NK-92 treated with Interleukin-12 subunit alpha and Interleukin-12 subunit beta, amount 100 ng/mL, for 24 hours (cell line): ENCODE results near the gene RBPJL.
A peak's percentile ranks its signal among the peaks of the same experiment; 100 is the strongest.
"Not testable (repeated sequence)": the region's sequence is repeated elsewhere in the genome, so short reads cannot be mapped to it uniquely, and the experiment has no call there.

ENCODE experiments used
- DNase-seq: peaks from one replicate; lab custom pipeline; 2025; lab: John Stamatoyannopoulos, UW

Gene RBPJL

DNA sequence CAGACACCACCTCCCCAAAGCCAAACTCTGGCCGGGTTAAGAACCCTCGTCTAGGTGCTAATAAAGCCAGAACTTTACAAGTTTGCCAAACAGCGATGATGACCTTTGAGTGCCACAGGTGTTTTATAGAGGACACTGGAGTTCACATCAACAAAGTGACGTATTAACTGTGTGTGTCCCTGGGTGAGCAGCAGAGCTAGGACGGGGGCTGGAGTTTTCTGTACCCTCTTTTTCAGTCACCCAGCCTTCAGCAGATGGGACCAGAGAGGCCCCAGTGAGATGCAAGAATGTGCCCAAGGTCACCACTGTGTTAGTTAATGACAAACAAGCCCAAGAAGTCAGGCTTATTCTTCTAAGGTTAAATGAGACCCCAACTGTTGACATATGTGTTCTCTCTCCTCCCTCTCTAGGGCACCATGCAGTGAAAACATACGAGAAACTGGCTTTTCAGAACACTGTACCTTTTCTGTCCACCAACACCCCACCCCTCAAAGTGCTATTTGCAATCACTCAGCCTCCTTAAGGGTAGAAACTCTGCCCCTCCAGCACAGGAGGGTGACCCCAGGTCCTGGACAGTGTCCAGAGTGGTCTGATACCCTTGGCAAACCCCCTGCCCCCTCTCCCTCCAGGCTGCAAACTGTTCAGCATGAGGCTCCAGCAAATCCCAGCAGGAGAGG, 36.4 kb downstream of the RBPJL start:
- DNase-seq: no peak

DNA sequence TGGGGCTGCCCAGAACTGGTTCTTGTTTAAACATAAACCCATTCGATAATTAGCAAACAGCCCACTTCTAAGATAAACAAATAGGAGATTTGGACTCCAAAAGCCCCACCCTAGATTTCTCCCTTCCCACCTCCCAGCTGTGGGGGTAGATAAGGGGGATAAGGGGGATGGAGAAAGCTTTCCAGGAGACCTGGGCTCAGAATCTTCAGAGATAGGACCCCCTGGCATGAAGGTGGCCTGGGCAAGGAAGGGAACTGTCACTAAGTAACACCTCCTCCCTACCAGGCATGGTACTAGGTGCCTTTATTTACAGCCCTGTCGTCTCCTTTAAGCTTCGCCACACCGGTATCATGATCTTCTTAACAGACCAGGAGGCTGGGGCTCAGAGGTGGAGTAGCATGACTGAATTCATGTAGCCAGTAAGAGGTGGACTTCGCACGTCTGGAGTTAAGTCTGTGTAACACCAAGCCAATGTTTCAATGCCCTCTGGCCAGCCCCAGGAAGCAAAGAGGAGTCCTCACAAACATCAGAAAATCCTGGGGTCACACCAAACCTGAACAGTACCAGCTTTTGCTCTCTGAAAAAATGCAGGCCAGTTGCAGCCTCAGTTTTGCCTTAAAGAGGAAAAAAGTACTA, 37.0 kb downstream of the RBPJL start:
- DNase-seq: no peak

DNA sequence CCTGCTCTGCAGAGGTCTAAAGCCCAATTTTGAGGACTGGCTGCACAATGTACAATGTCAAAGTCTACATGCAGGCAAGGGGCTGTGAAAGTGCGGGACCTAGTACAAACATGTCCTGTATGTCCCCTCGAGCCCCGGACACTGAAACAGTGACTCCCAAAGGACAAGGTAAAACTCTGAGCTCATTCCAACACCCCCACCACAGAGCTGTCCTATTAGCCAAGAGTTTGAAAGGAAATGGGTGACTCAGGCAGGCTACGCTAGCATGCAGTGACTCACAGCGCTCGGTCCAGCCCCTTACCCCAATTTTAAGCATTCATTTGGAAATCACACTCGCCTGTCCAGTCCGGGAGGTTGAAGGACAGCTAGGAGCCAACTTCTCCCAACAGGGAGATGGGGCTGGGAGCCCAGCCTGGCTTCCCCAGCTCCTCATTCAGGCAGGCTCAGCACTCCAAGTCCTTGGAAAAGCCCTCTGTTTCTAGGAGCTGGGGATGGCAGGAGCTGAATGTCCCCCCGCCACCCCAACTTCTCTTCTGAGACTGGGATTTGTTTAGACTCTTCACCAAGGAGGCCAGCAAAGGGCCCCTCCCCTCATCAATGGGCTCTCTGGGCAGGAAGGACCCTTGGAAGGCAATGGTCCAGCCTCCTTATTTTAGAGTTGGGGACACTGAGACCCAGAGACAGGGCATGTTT, 37.7 kb downstream of the RBPJL start:
- DNase-seq: peak; percentile 47

DNA sequence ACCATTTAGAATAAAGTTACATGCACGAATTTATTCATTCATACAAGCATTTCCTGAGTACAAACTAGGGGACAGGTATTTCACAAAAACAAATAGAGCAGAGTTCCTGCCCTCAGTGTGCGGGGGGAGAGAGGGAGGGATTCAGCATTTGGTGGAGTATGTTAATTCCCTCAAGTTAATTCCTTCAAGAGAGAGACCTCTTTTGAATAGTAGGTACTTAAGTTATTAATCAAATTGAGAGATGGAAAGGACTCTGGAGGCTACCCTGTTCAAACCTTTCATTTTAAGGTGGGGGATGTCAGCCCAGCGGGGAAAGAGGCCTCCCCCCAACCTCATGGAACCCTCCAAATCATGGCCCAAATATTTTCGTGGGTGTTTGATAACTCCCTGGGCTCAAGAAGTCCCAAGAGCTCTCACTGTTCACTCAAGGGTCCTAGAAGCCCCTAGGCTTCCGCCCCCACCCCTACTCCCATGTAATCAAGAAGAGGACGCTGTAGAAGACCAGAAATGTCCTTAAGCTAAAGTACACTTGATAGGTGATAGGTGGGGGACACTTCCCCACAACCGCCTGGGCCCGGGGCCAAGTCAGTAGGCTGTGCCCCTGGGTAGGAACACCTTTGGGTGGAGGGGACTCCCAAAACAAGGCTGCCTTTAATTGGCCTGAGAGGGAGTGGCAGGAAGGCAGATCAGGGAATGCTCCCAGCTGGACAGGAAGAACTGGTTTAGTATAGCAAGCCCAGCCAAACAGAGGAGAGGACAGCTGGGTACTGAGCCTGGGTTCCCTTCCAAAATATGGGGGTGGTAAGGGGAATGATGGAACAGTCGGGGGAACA, 38.7 kb downstream of the RBPJL start:
- DNase-seq: no peak

DNA sequence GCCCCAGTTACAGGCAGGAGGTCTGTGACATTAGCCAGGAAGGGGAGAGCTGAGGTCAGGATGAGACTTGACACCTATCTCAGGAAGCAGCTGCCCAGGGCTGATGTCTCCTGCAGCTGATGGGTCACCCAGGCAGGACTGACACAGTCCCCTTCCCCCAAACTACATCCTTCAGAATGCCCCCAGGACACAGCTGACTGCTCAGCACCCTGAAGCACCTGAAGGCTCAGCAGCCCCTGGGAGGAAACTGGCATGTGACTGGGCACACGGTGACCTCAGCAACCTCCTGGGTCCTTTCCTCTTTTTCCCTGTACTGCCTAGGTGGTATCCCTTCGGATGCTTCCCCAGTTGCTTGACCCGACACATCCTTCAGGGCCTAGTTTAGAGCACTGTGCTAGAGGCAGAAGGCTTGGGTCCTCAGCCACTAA, 39.7 kb downstream of the RBPJL start:
- peak; percentile 33 for DNase-seq

DNA sequence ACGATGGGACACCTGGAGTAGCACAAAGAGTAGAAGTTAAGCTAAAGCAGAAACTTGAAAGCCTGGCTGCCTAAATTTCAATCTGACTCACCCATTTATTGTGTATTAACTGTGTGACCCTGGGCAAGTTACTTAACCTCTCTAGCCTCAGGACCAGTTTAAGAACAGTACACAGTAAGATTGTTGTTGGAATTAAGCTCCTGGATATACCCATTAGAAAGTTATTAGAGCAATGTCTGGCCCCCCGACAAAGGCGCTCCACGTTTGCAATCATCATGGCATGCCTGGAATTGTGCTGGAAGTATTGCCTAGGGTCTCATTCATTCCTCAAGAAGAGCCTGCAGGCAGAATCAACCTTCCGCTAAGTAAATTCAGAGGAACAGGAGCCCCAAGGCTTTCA, 40.2 kb downstream of the RBPJL start:
- DNase-seq: no peak

DNA sequence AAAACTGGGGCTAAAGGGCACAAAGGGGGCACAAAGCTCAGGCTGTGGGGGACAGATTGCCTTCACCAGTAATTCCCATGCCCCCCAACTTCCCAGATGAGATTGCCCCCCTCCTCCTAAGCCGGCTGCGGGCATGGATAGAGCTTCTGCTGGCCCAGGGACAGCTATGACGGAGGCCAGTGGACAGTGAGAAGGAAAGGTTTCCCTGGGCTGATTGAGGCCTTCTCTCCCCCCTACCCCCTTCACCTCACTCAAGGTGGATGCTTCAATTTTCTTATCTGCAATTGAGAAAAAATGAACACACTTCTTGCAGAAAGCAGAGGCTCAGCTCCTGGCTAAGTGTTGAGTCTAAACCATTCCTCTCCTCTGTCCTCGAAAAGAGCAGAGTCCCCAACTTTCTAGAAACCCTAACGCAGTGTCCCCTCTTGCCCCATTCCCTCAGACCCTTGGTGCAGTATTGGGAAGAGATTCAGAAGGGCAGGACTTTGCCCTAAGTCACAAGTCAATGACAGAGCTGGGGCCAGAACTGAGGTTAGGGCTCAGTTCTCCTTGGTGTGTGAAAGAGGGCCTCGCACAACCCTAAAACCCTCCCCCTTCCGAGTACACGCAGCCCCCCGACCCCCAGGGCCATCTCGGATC, 40.8 kb downstream of the RBPJL start:
- no peak for DNase-seq

DNA sequence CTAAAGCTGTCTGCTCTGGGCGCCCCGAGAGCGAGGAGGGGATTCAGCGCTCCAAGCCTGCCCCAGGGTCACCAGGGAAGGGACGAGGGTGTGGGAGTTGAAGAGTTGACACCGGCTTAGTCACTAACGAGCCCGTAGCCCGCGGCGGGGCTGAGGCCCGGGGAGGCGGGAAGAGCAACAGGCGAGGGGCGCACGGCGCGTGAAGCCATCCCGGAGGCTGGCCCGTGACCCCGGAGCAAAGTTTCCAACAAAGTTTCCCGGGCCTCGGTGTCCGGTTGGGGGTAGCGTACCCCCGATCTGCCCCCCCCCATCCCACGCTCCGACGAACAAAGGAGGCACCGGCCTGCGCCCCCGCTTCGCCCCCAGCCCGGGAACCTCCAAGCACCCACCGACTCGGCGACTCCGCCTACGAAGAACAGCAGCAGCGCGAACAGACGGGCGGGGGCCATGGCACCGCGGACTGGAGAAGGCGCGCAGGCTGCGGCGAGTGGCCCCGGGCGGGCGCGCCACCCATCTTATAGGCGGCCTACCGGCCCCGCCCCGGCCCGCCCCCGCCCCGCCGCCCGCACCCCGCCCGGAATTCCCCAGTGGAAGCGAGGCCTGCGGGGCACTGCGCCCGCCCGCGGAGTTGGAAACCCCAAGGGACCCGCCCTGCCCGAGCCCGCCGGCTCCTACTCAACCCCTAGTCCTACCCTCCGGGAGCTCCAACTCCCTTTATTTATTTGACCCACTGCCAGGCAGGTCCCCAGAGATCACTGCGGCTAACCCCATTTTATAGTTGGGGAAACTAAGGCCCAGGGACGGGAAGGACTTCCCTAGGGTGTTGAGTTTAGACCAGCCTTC, 41.5 kb downstream of the RBPJL start, which contains the start of gene SDC4:
Gene SDC4 (minus strand): TSS at position 489 of the 843 bp plus-strand sequence. CDS start 40 bp downstream, at position 449.
- DNase-seq: peak; percentile 39

DNA sequence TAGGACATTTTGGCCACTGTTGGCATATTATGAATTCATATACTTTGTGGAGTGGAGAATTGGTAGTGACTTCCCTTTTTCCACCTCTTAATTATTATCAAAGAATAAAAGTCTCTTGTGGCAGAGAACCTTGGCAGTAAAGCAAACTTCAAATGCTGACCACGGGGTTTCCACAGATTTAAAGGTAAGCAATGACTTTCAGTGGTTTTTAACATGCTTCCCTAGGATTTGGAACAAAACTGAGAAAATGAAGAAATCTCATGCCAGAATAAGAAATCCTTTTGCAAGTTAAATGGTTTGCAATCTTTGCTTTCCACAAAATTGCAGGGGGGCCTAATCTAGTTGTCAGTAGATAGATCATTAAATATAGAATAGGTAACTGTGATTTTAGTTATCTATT, 43.6 kb downstream of the RBPJL start:
- no peak for DNase-seq

DNA sequence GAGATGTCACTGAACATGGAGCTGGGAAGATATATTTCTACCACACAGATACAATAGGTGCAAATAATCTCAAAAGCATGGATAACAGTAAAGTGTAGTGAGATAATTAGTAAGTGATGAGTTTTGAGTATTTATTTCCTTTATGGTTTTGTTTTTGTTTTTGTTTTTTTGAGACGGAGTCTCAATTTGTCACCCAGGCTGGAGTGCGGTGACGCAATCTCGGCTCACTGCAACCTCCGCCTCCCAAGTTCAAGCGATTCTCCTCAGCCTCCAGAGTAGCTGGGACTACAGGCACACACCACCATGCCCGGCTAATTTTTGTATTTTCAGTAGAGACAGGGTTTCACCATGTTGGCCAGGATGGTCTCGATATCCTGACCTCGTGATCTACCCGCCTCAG, 44.2 kb downstream of the RBPJL start:
- DNase-seq: not testable (repeated sequence)

DNA sequence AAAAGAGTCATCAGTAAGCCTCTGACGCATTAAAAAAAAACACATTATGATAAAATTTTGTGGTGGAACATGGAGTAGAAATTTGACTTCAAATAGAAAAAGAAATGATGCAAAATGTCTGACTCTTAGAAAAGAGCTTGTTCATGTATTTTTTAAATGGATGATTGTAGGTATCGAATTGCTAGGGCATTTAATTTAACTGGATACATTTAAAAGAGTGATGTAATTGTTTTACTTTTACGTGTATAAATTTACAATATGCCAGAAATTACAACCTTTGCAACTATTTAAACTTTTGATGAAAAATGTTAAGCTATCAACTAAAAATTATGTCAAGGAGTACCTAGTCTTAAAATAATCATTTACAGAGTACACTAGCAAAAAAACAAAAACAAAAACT, 46.1 kb downstream of the RBPJL start:
- DNase-seq: no peak

DNA sequence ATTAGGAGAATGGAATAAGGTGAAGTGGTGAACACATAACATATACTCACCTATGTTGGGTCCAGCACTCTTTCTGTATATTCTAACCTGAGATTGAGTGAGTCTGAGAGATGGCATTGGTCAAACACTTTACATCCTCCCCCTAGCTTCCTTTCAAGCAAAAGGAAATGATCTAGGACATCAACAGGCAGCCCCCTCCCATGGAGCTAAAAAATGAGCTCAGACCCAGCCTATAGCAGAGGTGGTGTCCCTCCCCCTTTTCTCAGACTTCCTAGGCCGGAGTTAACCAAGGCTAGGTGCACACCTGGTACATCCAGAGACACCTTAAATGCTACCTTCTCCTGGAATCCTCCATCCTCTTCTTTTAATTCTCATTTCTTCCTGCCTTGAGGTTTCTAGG, 47.1 kb downstream of the RBPJL start:
- no peak for DNase-seq

DNA sequence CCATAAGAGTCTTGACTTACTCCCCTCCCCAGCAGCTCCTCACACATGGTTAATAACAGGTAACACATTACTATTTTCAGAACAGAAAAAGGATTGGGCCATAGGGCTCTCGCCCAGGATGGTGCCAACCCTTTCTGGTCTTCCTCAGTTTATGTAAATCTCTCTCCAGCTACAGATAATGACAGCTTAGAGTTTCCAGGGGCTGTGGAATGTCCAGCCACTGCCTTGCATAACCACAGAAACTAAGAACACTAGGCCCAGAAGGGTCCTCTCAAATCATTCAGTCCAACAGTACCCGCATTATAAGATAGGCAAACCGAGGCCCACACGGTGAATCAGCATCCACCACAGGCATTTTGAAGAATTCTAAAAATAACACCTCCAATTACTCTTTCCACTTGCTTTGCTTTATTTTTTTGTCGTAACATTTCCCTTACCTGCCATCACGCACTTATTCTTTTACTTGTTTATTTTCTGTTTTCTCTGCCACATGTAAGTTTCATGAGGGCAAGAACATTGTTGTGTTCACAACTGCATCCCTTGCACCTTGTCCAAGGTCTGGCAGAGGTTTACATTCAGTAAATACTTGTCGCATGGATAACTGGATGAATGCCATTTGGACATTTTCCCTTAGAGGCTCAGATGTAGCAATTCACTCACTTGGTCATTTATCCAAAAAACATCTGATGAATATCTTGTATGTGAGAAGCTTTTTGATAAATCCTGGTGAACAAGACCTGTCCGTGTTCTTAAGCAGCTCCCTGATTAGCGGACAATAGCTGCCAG, 48.0 kb downstream of the RBPJL start:
- no peak for DNase-seq

DNA sequence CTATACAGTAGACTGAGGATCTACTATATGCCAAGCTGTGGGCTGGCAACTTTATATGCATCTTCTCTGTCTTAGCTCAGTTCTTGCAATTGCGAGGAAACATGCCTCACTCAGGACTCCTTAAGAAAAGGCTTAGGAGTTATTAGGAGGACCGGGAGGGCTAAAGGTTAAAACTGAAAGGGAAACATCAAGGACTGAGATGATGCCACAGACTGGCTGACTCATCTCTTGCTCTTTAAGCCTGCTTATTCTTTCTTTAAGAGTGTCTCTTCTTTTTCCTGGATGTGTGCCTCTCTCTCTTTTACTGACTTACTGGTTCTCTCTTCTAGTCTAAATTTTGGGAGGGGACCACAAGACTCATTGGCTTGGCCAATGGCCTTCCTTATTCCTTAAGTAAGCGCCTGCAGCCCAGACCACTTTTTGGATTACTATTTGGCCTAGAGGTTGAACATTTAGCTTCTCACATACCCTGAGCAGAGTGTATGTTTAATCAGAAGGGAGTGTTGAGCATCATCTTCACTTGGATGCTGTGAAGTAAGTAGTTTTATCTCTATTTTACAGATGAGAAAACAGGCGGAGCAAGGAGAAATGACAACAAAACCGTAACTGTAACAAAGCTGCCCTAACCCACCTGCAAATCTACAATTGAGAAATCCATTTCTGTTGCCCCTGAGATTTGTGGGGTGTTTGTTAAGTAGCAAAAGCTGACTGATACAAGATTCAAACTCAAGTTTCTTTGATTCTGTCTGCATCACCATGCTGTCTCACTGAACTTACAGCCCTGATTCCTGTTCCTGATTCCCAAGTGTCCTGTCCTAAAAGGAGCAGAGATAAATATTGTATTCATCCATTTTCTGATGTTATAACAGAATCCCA, 48.8 kb downstream of the RBPJL start:
- DNase-seq: no peak

DNA sequence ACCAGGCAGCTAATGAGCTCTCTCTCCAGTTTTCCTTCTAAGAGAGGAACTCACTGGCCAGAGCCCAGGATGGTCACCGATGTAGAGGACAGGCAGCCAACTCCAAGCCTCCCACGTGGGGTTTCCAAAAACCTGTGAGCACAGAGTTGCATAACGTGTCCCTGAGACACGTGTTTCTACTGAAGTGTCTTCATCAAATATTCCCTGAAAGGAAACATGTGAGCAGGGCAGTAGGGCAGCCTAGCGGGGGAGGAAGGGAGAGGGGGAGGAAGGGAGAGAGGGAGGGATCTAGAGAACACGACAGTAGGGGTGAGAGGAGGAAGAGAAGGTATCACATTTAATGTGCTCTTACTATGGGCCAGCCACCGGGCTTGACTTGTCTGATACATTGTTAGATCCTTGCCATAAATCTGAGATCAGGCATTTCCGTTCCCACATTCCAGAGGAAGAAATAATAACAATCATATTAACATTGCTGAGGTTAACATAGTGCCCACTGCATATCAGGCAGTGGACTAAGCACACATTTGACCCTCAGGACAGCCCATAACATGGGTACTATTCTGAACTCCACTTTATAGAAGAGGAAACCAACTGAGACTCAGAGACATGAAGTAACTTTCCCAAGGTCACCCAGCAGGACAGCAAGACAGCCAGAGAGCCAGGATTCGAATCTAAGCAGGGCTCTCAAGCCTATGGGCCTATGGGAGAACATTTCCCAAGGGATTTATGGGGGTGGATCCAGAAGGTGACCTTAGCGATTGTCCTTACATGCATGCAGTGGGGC, 51.8 kb downstream of the RBPJL start:
- DNase-seq: no peak

DNA sequence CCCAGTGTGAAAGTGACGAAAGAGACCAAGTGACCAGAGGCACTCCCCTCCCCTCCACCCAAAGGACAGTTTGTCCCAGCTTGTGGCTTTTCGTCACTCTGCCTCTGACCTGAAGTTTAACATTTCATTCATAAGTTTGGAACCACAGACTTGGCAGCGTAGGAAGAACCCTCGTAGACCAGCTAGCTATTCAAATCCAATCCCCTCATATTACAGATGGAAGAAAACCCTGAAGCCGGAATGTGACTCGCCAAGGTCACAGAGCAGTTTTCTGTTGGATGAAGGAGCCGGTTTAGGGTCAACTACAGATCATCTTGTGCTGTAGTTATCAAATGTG, 52.4 kb downstream of the RBPJL start:
- DNase-seq: no peak

DNA sequence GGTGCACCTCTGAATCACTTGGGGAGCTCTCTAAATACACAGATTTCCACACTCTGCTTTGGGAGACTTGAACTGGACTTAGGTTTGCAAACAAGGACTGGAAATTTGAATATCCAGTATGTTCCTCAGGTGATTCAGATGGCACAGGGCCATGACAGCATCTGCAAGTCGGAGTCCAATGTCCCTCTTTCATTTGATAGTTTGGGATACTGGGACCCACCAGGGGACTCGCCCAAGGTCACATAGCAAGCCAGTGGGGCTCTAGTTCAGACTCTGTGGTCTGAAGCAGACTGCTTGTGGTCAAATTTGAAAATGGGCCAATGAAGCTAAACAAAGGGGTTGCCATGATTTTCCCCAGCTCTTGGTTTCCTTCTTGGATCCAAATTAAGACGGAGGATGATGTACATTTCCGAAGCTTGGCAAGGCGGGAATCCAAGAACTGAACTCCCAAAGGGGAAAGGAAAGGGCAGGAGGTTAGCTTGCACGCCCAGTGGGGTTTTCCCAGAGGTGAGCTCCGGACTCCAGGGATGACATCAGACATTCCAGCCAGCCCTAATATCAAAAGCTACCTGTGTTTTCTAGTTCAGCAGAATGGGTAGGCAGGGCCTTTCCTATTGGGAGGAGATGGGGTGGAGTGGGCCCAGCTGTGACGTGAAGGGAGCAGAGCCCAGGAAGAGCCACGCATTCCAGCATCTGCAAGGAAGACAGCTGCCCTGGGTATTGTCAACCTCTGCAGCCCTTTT, 52.9 kb downstream of the RBPJL start:
- no peak for DNase-seq

DNA sequence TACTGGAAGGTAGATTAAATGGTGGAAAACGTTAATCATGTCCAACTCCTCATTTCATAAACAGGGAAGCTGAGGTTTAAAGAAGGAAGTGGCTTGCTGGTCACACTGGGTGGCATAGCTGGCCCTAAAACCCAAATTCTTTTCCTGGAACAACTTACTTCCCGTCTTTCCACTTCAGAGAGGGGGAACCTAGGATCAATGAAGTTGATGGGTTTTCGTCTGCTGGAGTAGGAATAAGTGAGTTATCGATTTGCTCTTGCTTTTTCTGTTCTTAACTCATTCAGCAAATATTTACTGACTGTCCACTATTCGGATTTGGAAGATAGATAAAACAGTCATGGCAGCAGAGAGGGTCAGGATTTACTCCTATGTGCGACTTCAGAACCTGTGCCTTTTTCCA, 55.2 kb downstream of the RBPJL start:
- DNase-seq: no peak
